KBM-7 (cell line): ENCODE results near the gene C12orf56.

Experiments
- DNase-seq: peaks from one replicate; pipeline ENCODE4 v3.0.0-alpha.2; 2015
- in situ Hi-C: fragments of 300-500 bp; cut with MboI; formaldehyde crosslinking; loops from 2 replicates; pipeline ENCODE4 v1.14.3; 2020; ENCODE audit warnings: low sequenced_read_pairs, low pct_unique_long_range_greater_than_20kb, mixed read lengths

C12orf56 gene, protein sequence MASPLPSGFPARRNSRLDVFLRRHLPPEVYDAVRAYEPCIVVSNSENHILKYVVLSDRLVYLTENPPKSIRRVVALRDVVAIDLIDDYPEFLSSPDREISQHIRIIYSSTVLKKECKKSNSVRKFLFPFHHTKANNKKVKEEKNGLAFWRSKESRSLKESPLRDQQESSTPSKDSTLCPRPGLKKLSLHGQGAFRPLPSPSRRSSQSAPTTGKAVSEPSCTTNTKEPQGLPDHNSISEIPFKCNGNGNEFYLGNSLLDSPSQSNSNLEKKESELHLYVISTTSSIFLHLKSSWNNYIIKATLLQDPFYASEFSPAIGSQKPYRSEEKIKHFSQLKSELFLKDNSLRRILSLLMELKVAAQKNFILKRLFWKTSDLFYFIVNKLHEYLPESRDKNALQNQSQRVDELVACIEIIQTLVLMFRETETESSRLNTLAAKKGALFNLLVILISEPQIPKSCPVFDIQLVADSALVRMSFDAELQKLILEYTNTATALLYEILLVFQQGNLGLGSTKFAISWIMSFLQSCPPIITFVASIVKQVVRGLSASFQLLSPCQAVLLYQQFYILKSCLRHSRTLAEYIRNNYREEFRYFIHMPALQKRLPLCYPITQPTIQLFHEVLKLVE

DNA sequence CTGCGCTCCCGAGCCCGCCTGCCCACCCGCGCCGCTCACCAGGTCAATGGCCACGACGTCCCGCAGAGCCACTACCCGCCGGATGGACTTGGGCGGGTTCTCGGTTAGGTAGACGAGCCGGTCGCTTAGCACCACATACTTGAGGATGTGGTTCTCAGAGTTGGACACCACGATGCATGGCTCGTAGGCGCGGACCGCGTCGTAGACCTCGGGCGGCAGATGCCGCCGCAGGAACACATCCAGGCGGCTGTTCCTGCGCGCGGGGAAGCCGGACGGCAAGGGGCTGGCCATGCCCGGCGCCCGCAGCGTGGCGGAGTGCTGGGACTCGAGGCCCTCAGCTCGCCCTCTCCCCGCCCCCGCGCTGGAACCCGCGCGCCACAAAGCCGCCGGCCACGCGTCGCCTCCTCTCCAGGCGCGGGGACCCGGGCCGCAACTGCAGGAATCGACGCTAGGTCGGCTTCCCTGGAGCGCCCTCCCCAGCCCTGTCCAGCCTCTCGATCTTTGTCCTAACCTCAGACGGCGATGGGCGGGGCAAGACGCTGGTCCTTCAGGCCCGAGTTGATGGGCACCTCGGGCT, at the start of gene C12orf56:
Gene C12orf56, minus strand, starts transcription at position 484 of the 577 bp plus-strand sequence. Its CDS starts 193 bp downstream, at position 291.
- DNase-seq, result no peak
- in situ Hi-C loops, result no loop called here

DNA sequence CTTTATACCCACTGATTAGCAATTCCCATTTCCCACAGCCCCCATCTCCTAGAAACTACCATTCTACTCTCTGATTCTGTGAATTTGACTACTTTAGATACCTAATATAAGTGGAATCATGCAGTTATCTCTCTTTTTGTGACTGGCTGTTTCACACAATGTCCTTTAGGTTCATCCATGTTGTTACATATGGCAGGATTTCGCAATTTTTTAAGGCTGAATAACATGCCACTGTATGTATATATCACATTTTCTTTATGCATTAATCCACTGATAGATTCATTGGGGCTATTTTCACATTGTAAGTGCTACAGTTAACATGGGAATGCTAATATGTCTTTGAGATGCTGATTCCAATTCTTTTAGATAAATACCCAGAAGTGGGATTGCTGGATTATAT, 49.5 kb upstream of the C12orf56 start:
- no peak for DNase-seq
- in situ Hi-C loops, result no loop called here

DNA sequence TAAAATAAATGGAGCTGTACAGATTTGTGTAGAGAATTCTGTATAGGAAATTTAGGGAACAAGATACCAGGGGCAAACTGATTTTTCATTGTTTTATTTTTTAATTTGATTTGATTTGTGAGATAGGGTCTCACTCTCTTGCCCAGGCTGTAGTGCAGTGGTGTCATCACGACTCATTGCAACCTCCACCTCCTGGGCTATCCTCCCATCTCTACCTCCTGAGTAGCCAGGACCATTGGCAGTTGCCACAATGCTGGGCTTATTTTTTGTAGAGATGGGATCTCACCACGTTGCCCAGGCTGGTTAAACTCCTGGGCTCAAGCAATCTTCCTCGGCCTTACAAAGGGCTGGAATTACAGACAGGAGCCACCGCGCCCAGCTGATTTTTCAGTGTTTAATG, 43.4 kb upstream of the C12orf56 start:
- in situ Hi-C loops, result no loop called here
- DNase-seq, result no peak

DNA sequence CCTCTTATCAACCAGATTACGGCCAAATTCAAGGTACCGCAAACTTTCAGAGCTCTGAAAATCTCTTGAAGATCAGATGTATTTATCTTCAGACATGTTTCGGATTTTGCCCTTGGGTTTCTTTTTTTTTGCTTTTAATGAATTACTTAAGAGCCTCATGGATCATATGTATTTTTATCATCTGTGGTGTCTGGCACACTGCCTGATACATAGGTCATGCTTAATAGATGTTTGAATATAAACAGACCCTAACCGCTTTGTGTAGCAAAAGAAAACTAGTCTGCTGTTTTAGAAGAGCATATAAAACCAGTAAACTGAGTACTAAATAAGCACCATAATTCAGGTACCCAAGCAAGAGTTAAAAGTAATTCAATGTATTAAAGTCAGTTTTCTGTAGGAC, 41.2 kb upstream of the C12orf56 start:
- DNase-seq, result no peak
- in situ Hi-C loops, result no loop called here

DNA sequence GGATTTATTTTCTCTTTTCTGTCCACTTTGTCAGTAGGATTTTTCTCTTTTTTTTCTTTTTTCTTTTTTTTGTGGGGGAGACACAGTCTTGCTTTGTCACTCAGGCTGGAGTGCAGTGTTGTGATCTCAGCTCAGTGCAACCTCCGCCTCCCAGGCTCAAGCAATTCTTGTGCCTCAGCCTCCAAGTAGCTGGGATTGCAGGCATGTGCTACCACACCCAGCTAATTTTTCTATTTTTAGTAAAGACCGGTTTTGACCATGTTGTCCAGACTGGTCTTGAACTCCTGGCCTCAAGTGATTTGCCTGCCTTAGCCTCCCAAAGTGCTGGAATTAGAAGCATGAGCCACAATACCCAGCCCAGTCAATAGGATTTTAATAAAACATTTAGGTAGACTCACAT, 40.3 kb upstream of the C12orf56 start:
- in situ Hi-C loops, result no loop called here
- no peak for DNase-seq

DNA sequence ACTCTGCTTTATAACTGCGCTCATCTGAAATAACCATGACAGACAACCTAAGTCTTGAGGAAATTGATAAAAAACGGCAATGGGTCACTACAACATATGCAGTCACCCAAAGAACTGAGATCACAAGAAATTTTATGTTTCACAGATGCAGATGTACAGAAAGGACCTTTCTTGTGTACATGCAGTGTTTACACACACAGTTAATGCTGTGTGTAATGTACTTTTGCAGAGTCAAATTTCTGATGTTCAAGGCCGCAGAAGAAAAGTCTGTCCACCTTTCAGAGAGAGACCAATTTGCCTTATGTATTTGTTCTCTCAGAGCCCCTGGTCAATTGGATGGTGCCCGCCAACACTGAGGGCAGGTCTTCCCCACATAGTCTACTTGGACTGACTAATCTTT, 38.4 kb upstream of the C12orf56 start:
- in situ Hi-C loops, result no loop called here
- no peak for DNase-seq

DNA sequence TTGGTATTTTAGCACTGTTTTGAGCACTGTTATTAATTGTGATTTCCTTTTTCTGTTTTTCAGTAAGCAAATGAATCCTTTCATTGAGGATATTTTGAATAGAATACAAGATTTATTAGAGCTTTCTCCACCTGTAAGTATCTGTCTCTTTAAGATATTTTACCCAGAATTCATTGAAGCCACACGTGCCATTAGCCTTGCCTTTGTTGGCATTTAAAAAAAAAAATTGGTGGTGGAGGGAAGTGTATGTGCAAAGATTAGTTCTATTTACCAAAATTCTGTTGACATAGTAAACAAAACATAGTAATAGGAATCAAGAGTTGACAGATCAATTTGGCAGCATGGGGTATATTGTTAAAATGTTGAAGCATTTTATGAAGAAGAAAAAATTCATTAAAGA, 37.4 kb upstream of the C12orf56 start:
- no peak for DNase-seq
- in situ Hi-C loops, result no loop called here

DNA sequence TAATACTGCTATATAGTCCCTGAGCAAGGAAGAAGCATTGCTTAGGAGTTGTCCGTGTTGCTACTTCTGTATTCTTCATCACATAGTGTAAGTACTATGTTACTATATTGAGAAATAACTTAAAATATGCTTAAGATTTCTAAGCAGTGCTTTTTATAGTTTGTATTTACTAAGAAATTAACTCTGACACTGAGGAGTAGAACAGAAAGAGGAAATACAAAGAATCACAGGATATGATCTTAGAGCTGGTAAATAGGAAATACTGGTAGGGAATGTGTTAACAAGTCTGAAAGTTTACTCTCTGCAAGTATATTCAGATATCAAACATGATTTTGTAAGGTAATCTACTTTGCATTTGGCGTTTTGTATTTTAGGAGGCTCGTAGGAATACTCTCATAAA, 29.1 kb upstream of the C12orf56 start:
- no peak for DNase-seq
- in situ Hi-C loops, result no loop called here

DNA sequence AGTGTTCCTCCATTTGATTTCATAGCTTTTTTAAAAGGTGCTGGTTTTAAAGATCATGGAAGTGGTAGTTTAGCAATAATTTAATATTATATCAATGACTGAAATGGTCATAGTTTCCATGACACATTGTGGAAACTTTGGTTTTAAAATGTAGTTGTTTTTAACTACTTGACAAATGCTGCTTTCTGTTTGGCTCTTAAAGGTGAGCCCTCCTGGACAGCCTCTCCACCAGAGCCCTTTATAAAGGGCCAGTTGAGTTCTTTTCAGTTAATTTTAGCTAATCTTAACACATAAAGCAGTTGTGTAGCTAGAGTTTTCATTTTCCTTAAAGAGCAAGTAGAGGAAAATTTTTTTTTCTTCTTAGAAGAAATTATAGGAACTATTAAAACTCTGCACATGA, 27.7 kb upstream of the C12orf56 start:
- in situ Hi-C loops, result no loop called here
- DNase-seq, result no peak

DNA sequence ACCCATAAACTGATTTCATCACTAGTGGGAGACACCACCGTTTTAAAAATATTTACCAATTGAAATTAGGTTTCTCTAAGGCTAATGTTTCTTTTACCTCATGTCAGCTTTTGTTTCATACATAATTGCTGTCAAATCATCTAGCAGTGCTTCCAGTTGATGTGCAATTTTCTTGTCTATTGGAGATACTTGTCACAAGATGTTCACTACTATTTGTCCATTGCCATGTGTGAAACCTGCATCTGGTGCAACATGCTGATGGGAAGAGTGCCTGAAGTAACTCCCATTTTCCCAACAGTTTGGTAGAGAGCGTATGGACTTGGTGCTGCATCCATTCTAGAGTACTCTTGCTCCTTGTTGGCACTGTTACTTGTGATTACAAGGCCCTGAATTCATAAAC, 23.3 kb upstream of the C12orf56 start:
- no peak for DNase-seq
- in situ Hi-C loops, result no loop called here

DNA sequence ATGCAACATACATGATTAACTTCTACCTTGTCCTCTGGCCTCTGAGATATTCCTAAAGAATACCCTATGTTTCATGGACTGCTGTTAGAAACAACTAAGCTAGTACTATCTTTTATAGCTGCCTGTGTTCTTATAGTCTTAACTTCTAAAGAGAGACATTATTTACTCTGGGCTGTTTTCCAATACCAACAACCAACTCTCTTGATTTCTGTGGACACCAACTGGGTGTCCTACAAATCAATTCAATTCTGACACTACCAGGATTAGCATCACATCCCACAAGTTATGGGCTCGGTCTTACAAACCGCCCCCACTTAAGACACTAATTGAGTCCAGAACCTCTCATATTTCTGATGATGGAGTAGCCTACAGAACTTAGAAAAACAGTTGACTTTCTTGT, 21.9 kb upstream of the C12orf56 start:
- in situ Hi-C loops, result no loop called here
- no peak for DNase-seq

DNA sequence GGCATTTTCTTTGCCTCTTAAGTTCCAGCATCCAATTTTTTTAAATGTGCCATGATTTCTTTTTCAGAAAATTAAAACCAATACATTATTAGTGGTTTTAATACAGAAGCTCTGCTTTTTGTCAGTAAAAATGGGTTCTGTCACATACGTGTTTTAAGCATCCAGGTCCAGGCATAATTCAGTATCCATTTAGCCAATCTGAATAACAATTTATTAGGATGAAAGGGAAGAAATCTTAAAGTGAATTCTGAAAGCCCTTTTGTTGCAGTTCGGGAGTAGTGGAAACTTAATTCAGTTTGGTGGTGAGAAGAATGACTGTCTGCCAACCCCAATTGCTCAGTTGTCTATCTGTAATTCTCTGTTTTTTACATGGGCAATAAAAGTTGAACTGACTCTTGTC, 20.9 kb upstream of the C12orf56 start:
- in situ Hi-C loops, result no loop called here
- no peak for DNase-seq

DNA sequence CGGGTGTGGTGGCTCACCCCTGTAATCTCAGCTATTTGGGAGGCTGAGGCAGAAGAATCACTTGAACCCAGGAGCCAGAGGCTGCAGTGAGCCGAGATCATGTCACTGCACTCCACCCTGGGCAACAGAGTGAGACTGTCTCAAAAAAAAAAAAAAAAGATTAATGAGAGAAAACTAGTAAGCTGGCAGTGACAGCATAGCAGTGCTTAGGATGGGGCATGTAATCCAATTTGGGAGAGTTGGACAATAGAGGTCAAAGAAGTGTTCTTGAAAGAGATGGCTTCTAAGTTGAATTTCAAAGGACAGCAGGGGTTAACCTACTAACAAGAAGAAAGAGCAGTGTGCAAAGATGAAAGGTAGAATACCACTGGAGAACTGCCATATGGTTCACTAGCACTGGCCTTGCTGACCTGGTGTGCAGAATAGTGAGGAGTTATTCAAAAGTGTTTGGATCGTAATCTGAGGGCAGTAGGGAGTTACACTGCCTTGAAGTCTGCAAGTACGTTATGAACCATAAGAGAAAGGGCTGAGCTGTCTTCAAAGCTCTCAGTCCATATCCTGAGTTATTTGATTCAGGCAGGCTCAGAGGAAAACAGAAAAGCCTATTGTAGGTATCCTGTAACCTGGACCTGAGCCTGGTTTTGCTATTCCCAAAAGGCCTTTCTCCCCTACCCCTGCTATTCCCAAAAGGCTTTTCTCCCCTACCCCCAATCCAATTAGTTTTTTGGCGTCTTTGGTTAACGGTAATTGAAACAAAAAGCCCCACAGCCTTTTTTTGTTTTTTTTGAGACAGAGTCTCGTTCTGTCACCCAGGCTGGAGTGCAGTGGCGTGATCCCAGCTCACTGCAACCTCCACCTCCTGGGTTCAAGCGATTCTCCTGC, 17.0 kb upstream of the C12orf56 start:
- in situ Hi-C loops, result no loop called here
- DNase-seq, result no peak

DNA sequence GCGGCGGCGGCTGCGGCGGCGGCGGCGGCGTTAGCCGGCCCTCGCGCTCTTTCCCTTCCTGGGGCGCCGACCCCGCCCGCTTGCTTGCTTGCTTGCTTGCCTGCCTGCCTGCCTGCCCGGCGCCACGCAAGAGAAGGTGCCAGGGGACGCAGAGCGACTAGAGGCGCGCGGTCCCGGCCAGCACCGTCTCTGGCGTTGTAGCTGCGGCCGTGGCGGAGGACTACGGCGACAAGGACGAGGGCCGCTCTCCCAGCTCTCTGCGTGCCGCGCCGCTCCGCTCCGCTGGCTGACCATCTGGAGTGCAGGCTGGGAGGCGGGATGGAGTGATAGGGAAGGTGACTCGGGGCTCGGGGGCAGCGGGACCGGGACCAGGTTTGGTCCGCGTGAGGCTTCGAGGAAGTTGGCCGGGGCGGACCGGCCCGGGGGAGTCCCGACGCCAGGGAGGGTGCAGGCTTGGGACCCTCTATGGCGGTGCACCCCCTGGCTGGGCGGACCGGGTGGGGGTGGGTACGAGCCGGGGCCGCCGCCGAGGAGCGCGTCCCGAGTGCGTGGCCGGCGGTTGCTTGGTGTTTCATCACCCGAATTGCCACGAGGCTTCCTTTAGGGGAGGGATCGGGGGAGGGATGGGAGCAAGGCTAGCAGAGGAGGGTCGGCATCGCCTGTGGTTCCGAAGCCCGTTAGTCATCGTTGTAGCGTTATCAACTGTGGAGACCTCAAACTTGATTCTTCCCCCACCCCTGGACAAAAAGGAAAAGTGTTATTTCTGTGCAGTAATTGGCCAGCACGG, 14.1 kb upstream of the C12orf56 start:
- peak; percentile 85 for DNase-seq
- in situ Hi-C loops, result no loop called here

DNA sequence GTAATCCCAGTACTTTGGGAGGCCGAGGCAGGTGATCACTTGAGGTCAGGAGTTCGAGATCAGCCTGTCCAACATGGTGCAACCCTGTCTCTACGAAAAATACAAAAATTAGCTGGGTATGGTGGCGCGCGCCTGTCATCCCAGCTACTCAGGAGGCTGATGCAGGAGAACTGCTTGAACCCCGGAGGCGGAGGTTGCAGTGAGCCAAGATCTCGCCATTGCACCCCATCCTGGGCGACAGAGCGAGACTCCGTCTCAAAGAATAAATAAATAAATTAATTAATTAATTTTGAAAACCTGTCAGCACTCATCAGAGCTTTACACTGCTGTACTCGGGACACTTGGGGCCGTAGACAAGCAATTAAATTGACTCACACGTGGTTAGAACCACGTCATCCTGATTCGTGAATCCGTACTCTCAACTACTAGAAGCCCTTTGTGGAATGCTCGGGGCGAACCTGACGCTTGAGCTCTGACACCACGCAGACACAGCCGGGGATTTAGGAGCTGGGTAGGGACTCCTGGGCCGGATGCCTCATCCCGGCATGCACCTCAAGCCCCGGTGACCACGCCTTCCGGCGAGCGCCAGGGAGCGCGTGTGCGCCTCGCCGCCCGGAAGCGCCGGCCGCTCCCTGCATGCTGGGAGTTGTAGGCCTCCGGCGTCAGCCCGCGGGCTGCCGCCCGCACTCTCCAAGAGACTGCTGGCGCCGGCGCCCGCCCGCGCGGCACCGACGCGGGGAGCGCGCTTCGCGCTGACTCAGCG, 13.3 kb upstream of the C12orf56 start, which contains the start of gene XPOT:
Gene XPOT, plus strand, starts transcription at position 686 of the 763 bp plus-strand sequence. CDS start 5,644 bp downstream, outside the sequence.
- peak; percentile 98 for DNase-seq
- in situ Hi-C loops, result no loop called here

DNA sequence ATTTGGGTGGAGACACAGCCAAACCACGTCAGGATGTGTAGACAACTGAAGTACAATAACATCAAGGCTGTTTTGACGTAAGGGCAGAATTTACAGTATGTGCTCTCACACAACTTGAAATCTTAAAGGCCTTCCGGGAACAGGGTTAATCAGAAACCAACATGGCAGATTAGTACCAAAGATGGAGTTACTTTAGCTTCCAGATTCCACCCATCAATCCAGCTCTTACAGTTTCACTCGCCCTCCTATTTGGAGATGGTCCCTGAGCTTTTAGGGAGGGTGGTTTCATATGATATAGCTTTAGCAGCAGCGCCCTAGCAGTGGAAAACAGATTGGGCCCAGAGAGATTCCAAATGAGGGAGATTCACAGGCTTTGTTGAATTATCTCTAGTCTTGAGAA, 11.6 kb upstream of the C12orf56 start:
- in situ Hi-C loops, result no loop called here

DNA sequence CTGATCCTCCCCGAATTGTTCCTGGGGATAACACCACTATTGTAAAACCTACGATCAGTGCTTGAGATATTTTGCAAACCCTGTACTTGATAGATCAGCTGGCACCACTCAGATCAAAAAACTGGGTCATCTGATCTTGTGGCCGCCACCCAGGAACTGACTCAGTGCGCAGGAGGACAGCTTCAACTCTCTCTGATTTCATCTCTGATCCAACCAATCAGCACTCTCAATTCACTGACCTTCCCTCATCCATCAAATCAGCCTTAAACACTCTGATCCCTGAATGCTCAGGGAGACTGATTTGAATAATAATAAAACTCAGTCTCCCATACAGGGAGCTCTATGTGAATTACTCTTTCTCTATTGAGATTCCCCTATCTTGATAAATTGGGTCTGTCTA, 9.5 kb upstream of the C12orf56 start:
- in situ Hi-C loops, result no loop called here
- DNase-seq, result no peak

More for the DNA sequence above, 11.6 kb upstream of the C12orf56 start:
- DNase-seq, result no peak

DNA sequence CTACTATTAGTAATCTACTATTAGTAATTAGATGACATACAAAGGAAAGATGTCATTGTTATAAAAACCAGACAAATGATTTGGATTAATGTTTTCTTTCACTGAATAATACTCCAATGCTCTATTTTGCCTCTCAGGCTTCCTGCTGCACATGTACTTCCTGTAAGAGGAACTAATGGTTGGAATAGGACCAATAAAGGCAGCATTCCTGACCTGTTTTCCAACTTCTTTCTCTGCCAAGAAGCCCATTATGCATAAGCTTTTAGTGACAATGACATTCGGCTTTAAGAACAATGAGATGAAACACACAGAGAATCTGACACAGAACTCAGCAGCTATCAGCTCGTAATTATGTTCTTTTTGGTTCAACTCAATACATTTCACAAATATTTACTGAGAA, 5.2 kb upstream of the C12orf56 start:
- in situ Hi-C loops, result no loop called here
- DNase-seq, result no peak
